GM21515 (cell line): ENCODE results near the gene PAFAH1B1.
"Not testable (repeated sequence)": the region's sequence is repeated elsewhere in the genome, so short reads cannot be mapped to it uniquely, and the experiment has no call there.

Source experiments
- ATAC-seq: cut with Tn5 transposase; IDR thresholded peaks from one replicate; pipeline ENCODE4 v1.9.1; 2021; ENCODE audit not compliant: unreplicated experiment

The PAFAH1B1 gene

DNA sequence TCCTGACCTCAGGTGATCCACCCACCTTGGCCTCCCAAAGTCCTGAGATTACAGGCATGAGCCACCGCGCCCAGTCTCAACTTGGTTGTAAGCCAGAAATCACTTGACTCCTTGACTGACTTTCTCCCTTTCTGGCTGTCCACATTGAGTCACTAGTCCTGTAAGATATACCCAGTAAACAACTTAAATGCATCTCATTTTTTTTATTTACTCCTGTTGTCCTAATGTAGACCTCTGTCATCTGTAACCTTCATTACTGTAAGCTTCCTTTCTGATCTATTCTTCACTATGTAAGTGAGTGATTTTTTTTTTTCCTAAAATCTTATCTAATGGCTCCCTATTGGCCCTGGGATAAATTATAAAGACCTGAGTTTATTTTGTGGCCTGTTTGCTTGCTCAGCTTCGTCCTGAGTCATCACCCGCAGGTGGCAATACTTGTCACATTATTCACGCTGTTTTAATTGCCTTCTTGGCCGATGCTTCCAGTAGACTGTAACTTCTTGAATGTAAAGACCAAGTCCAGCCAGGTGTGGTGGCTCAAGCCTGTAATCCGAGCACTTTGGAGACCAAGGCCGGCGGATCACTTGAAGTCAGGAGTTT lies 41.0 kb downstream of the PAFAH1B1 start:
- no peak for ATAC-seq

DNA sequence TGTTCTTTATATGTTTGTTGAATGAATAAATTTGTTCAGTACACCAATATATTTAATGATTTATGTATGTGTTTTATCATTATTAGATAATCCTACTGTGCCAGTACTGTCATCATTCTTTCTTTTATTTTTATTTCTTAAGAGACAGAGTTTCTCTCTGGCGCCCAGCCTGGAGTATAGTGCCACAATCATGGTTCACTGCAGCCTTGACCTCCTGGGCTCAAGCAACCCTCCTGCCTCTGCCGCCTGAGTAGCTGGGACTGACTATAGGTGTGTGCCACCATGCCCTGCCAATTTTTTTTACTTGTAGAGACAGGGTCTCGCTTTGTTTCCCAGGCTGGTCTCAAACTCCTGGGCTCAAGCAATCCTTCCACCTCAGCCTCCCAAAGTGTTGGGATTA lies 41.8 kb downstream of the PAFAH1B1 start:
- ATAC-seq, result no peak

DNA sequence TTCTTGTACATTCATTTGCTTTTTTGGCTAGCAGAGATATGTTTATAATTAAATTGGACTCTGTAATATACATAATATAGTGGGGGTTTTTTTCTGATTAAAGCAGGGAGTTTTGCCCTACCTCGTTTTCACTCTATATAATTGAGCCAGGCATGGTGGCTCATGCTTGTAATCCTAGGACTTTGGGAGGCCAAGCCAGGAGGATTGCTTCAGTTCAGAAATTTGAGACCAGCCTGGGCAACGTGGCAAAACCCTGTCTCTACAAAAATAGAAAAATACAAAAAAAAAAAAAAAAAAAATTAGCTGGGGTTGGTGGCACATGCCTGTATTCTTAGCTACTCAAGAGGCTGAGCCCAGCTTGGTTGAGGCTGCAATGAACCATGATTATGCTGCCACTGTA lies 42.2 kb downstream of the PAFAH1B1 start:
- ATAC-seq, result no peak

DNA sequence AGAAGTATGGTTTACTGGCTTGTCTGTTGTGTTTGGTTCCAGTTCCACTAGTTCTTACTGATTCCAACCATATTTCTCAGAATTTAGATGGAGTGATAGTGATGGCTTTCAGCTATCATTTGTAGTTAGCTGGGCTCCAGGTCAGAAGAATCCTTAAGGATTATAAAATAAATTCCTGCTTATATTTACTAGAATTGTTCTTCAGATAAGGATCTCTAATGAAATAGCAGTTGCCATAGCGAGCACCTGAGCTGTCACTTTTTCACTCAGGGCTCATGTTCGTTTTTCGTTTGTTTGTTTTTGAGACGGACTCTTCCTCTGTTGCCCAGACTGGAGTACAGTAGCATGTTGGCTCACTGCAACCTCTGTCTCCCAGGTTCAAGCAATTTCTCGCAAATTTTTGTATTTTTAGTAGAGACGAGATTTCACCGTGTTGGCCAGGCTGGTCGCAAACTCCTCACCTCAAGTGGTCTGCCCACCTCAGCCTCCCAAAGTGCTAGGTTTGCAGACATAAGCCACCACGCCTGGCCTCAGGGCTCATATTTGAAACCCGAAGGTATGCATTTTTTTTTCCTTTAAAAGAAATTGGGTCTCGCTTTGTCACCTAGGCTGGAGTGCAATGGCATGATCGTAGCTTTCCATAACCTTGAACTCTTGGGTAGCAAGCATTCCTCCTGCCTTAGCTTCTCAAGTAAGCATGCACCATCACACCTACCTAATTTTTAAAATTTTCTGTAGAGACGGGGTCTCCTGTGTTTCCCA lies 42.9 kb downstream of the PAFAH1B1 start:
- ATAC-seq, result no peak

DNA sequence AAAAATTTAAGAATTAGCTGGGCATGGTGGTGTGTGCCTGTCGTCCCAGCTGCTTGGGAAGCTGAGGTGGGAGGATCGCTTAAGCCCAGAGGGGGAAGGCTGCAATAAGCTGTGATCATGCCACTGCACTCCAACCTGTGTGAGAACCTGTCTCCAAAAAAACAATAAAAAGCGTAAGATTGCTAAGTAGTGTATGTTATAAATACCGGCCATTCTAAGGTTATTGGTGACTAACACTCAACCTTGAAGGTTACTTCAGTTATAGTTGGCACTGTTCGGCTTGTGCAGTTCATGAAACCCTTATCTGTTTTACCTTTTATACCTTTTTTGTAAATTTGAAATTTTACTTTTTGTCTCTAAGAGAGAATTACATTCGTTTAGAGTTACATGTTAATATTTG lies 44.0 kb downstream of the PAFAH1B1 start:
- ATAC-seq, result no peak

DNA sequence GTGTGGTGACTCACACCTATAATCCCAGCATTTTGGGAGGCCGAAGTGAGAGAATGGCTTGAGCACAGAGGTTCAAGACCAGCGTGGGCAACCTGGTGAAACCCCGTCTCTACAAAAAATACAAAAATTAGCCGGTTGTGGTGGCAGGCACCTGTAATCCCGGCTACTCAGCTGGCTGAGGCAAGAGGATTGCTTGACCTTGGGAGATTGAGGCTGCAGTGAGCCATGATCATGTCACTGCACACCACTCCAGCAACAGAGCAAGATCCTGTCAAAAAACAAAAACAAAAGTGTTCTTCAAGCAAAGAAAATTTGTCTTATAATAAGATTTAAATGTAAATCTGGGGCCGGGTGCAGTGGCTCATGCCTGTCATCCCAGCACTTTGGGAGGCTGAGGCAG lies 51.5 kb downstream of the PAFAH1B1 start:
- no peak for ATAC-seq

DNA sequence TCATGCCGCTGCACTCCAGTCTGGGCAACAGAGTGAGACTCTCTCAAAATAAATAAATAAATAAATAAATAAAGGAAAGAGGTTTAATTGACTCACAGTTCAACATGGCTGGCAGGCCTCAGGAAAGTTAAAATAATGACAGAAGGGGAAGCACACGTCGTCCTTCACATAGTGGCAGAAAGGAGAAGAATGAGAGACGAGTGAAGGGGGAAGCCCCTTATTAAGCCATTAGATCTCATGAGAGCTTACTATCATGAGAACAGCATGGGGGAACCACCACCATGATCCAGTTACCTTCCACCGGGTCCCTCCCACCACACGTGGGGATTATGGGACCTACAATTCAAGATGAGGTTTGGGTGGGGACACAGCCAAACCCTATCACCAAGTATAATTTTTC lies 54.5 kb downstream of the PAFAH1B1 start:
- no peak for ATAC-seq

DNA sequence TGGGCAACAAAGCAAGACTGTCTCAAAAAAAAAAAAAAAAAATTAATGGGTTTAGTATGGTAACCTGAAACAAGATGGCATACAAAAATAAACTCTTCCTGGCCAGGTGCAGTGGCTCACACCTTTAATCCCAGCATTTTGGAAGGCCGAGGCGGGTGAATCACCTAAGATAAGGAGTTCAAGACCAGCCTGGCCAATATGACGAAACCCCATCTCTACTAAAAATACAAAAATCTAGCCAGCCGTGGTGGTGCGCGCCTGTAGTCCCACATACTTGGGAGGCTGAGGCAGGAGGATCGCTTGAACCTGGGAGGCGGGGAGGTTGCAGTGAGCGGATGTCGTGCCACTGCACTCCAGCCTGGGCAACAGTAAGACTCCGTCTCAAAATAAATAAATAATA lies 55.7 kb downstream of the PAFAH1B1 start:
- ATAC-seq, result no peak

DNA sequence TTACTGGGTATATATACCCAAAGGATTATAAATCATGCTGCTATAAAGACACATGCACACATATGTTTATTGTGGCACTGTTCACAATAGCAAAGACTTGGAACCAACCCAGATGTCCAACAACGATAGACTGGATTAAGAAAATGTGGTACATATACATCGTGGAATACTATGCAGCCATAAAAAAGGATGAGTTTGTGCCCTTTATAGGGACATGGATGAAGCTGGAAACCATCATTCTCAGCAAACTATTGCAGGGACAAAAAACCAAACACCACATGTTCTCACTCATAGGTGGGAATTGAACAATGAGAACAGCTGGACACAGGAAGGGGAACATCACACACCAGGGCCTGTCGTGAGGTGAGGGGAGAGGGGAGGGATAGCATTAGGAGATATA lies 59.5 kb downstream of the PAFAH1B1 start:
- ATAC-seq, result not testable (repeated sequence)

DNA sequence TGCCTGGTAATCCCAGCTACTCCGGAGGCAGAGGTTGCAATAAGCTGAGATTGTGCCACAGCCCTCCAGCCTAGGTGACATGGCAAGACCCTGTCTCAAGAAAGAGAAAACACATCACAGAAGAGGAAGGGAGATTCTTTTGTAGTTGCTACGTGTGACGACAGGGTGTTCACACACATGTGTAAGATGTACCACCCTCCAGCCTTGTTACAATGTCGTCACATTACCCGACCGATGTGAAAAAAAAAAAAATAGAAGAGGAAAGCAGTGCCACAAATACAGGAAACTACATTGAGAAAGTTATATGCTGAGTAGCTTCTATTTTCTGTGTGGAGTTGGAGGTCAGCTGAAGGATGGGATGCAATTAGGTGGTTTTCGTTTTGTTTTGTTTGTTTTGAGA lies 62.1 kb downstream of the PAFAH1B1 start:
- no peak for ATAC-seq

DNA sequence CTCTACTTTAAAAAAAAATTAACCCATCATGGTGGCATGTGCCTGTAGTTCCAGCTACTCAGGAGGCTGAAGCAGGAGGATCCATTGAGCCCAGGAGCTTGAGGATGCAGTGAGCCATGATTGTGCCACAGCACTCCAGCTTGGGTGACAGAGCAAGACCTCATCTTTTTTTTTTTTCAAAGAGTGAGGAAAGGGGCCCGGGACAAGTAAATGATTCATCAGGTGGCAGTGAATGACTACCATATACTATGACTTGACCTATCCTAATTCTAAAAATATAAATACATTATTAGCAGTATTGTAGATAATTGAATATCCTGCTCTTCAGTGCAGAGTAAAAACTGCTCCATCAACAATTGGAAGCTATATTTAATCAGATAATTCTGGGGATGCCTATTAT lies 62.8 kb downstream of the PAFAH1B1 start:
- ATAC-seq, result no peak

DNA sequence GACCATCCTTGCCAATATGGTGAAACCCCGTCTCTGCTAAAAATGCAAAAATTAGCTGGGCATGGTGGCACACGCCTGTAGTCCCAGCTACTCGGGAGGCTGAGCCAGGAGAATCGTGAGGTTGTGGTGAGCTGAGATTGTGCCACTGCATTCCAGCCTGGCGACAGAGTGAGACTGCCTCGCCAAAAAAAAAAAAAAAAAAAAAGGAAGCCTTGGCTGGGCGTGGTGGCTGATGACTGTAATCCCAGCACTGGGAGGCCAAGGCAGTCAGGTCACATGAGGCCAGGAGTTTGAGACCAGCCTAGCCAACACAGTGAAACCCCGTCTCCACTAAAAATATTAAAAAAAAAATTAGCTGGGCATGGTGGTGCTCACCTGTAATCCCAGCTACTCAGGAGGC lies 65.9 kb downstream of the PAFAH1B1 start:
- ATAC-seq, result not testable (repeated sequence)

DNA sequence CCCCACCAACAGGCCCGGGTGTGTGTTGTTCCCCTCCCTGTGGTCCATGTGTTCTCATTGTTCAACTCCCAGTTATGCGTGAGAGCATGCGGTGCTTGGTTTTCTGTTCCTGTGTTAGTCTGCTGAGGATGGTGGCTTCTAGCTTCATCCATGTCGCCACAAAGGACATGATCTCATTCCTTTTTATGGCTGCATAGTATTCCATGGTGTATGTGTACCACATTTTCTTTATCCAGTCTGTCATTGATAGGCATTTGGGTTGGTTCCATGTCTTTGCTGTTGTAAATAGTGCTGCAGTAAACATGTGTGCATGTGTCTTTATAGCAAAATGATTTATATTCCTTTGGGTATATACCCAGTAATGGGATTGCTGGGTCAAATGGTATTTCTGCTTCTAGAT lies 67.0 kb downstream of the PAFAH1B1 start:
- not testable (repeated sequence) for ATAC-seq

DNA sequence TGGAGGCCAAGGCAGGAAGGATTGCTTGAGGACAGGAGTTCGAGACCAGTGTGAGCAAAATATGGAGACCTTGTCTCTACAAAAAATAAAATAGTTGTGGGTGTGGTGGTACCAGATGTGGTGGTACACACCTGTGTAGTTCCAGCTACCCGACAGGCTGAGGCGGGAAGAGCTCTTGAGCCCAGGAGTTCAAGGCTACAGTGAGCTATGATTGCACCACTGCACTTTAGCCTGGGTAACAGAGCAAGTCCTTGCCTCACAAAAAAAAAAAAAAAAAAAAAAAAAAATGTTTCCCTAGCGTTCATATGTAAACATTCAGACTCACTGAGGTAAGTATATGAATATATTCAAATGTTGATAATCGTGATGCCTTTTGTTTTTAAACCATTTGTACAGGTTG lies 78.6 kb downstream of the PAFAH1B1 start:
- ATAC-seq, result no peak

DNA sequence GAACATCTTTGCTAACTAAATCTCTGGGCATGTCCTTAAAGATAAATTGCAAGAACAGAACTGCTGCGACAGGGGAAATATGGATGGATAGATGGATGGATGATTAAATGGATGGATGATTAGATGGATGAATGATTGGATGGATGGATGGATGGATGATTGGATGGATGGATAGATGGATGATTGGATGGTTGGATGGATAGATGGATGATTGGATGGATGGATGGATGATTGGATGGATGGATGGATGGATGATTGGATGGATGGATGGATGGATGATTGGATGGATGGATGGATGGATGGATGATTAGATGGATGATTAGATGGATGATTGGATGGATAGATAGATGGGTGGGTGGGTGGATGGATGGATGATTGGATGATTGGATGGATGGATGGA lies 85.8 kb downstream of the PAFAH1B1 start:
- not testable (repeated sequence) for ATAC-seq

DNA sequence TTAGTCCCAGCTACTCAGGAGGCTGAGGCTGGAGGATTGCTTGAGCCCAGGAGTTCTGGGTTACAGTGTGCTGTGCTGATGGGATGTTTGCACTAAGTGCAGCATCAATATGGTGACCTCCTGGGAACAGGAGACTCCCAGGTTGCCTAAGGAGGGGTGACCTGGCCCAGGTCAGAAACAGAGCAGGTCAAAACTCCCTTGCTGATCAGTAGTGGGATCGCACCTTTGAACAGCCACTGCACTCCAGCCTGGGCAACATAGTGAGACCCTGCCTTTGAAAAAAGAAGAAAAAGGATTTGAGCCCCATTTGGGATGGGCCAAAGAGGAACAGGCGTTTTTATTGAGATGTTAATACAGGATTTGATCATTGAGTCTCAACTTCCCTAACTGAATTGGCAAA lies 87.5 kb downstream of the PAFAH1B1 start:
- no peak for ATAC-seq

DNA sequence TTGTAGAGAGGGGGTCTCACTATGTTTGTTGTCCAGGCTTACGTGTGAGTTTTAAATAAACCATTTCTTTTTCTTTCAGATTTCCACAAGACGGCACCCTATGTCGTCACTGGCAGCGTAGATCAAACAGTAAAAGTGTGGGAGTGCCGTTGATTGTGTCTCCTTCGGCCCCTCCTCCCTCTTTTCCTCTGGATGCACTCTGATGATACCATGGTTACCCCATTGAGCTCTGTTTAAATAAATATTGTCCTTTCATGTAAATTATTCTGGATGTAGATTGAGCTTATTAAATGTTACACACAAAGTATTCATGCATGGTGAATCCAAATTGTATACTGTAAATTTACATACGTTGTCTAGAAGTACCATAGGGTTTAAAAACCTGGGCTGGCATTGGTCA lies 88.2 kb downstream of the PAFAH1B1 start:
- ATAC-seq, result no peak

DNA sequence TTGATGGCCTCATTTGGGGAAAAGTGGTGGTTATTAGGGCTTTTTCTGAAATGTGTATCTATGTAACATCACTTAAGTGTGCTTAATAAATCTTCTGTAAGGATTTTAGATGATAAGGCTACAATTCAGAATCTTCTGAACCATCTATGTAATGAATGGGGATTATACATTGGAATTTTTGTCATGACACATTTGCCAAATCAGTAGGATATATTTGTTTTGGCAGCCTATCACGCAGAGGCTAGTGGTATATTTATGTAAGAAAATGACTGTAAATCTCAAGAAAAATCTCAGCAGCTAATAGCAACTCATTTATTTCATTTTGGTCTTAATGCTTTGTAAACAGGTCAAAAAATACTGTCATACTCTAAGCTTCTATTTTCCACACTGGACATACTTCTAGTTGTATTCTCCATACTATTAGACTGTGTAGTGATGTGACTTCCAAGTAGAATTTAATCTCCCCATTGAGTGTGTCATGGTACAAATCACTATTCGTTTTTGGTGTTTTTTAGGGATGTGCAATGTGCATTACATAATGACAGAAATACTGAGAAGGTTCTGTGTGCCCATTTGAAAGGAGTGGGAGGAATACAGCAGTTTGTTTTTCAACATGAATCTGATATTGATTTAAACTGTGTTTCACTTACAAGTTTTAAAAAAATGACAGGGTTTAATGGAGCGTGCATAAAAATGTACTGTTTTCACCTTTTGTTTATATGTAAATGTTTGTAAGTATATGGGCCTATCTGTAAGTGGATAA lies 88.9 kb downstream of the PAFAH1B1 start:
- ATAC-seq, result no peak

DNA sequence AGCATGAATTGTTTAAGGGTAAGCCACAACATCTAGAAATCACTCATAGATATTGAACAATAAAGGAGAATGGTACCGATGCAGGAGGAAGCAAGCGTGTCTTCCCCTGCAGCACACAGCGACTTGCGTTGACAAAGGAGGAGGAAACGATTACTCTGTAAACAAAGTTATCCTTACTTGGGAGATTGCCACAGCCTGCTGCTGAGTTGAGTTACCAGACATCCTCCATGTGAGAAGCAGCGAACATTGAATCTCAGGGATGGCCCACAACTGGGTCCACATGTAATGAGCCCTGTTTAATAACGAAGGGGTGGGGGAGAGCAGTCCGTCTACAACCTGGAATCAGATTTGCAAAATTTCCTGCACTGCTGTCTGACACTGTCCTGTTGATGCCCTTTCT lies 90.5 kb downstream of the PAFAH1B1 start:
- no peak for ATAC-seq

DNA sequence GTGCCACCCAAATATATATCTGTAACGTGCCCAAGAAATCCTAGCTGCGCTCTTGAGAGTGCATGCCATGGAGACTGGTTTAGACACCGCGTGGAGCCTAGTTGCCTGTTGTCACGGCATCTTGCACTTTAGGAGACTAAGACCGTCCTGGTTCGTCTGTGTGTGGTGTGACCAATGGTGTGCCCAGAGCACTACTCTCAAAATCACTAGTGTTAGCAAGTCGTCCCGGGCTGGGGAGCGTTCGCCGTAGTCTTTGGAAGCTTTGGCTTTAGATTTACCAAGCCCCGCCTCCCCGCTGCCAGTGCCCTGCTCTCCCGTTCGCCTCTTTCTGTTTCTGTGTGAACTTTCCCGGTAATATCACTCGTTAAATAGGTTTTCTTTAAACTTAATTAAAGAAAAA lies 91.1 kb downstream of the PAFAH1B1 start:
- no peak for ATAC-seq

DNA sequence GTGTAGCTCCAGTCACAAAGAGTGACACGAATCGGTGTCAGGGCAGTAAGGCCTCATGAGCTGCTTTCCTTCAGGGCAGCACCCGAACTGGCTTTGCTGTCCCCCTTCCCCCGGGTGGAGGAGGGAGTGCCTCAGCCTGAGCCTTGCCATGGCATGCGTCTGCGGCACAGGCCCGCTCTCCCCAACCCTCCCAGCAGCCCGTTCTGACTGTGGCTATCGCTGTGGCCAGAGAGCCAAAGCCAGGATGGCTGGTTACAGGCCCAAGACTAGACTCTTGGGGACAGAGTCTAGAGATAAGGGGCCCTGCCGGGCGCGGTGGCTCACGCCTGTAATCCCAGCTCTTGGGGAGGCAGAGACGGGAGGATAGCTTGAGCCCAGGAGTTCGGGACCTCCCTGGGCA lies 92.2 kb downstream of the PAFAH1B1 start:
- ATAC-seq, result no peak

DNA sequence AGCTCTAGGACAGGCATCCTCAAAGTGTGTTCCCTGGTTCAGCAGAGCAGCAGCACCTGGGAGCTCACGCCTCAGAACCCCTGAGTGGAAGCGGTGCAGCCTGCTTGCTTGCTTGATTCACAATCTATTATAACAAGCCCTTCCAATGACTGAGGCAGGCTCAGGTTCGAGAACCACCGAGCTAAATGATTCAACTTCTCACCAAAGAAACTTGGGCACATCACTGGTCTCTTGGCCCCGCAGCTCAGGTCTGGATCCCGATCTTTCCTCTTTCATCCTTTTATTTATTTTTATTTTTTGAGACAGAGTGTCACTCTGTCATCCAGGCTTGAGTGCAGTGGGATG lies 93.6 kb downstream of the PAFAH1B1 start:
- no peak for ATAC-seq
